OCI-M1 (cell line): ENCODE measurements around the gene BICD1.
"Not testable (repeated sequence)": the region's sequence is repeated elsewhere in the genome, so short reads cannot be mapped to it uniquely, and the experiment has no call there.

ENCODE experiments used
- DNase-seq: peaks from one replicate; lab custom pipeline; 2025; lab: John Stamatoyannopoulos, UW

BICD1 gene

DNA sequence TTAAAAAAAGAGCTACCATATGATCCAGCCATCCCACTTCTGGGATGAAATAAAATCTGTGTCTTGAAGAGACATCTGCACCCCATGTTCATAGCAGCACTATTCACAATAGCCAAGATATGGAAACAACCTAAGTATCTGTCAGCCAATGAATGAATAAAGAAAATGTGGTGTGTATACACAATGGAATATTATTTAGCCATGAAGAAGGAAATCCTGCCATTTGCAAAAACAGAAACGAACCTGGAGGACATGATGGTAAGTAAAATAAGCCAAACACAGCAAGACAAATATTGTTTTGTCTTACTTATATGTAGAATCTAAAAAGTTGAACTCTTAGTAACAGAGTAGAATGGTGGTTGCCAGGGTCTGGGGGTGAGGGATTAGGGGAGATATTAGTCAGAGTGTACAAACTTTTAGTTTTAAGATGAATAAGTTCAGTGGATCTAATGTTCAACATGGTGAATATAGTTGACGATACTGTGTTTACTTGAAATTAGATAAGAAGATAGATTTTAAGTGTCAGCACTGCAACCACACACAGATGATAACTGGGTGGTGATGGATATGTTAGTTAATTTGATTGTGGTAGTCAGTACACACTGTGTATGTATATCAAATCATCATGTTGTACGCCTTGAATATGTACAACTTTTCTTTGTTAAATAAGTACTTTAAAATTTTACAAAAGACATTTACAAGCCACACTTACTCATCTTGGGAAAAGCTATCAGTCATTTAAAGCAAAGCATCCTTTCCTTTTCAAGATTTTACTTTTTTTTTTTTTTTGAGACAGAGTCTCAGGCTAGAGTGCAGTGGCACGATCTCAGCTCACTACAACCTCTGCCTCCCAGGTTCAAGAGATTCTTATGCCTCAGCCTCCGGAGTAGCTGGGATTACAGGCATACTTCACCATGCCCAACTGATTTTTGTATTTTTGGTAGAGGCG, 89.9 kb downstream of the BICD1 start:
- no peak for DNase-seq

DNA sequence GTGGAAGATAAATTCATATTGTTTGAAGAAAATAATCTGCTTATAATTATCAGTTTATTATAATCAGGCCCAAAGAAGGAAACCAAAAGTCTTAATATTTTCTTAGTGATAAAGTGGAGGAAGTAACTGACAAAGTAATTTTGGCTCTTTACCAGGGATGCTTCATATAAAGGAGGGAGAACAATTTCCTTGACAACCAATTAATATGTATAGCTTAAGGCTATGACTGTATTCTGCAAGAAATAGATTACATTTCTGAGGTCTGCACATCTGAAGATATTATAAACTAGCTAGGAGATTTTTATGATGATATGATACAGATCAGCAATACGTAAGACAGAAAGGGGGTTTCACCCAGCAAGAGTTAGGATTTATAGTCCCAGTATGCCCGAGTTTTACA, 90.8 kb downstream of the BICD1 start:
- no peak for DNase-seq

DNA sequence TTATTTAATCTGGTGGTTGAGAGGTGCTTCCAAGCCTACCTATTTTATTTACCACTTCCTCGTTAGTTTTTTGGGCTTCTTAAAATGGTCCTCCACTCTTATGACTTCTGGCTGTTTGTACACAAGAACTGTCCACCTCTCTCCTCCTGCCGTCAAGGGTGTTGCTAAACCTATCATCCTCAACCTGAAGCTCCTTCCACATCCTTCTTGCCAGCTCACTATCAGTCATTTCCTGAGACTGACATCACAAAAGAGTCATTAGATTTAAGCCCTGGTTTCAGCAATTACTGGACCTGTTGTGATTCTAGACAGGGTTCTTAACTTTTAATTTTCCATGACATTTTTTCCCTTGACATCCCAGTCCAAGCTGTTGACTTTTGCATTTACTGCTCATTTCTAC, 91.9 kb downstream of the BICD1 start:
- no peak for DNase-seq

DNA sequence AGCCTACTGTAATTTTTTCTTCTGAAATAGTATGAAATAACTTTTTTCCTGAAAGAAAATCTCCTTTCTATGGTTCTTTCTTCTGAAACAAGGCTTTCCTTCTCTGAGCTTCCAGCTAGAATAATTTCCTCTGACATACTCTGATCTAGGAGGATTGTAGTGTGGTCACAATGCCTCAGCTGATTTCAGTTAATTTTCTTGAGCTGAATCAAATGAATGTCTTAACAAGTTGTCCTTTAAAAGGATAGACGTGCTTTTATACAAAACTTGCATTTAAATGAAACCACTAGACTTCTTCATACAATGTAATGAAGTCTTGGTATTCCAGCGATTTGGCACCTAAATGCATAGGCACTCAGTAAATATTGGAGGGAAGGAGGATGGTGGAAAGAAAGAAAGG, 94.4 kb downstream of the BICD1 start:
- no peak for DNase-seq

DNA sequence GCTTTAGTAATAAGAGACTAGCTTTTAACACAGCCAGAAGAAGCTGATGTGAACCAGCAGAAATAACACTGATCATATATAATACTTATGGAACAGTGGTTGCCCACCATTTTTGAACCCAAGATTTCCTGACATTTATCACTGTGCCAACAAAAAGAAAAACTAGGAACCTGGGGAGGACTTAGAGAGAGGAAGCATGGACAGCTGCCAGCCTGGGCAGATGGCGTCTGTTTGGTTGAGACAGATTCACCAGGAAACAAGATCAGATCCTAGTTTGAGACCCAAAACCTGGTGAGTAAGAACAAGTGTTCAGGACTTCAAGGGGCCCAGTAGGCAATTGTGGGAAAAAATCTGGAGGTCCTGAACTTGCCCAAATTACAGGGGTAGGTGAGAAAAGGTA, 95.3 kb downstream of the BICD1 start:
- no peak for DNase-seq

DNA sequence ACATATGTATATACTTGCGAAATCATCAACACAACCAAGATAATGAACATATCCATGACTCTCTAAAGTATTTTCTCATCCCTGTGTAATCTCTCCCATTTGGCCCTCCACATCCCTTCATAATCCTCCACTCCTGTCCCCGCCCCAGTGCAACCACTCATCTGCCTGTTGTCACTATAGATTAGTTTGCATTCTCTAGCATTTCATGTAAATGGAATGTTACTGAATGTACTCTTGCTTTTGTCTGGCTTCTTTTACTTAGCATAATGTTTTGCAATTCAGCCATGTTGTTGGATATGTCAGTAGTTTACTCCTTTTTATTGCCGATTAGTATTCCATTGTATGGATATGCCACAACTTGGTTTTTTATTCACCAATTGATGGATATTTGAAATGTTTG, 99.1 kb downstream of the BICD1 start:
- DNase-seq: no peak

DNA sequence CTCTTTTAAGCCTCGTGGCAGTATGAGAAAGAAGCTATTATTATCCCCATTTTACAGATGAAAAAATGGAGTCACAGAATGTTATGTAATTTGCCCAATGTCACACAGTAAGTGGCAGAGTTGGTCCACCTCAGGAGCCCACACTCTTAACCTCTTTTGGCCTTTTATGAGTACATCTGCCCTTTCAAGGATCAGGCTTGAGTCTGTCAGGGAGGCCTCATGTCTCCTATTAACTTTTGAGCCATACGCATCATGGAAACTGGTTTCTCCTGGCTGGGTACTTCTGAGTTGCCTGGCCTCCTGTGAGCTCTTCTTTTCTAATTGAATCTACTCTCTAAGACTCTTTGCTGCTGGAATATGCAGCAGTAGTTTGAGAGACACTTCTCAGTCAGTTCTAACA, 101.7 kb downstream of the BICD1 start:
- DNase-seq: no peak

DNA sequence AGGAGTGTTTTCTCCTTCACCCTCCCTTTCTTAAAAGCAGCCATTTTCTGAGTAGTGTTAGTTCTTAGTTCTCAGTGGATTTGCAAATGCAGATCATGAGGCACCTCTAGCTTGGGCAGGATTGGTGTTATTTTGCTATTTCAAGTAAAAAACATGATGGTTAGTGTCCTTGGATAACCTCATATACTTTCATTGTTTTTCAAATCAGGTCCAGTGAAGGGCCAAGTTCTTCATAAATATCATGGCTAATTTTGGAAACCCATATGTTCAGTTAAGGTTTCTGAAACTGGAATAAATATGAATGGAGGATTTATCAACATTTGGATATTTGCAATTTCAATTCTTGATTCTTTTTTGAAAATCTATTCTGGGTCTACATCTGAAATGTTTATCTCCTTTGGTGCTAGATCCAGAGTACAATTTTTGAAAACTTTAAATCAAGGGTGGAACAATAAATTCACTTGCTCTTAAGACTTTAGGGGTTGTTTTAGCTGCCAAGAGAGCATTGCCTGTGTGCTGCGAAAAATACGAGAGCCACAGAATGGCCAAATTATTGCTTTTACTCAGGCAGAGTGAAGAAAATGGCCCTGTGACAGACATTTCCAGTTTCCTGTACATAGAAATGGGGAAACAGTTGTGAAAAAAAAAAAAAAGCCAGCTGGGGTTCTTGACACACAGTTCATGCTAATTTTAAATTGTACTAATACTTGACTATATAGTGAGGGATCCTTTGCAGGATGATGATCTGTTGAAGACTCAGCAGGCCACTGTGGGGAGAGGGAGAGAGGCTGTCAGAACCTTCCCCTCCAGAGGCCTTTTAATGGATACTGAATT, 104.6 kb downstream of the BICD1 start:
- no peak for DNase-seq

DNA sequence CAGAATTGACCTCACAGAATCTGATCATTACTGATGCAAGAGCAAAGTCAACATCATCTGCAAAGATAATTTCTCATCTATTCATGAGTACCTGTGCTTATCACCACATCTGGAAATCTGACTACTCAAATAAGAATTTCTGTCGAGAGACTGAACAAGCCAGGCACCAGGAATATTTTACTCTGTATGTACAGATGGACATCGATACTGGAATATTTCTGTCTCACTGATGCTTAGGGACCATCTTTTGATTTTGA, 105.2 kb downstream of the BICD1 start:
- DNase-seq: no peak

DNA sequence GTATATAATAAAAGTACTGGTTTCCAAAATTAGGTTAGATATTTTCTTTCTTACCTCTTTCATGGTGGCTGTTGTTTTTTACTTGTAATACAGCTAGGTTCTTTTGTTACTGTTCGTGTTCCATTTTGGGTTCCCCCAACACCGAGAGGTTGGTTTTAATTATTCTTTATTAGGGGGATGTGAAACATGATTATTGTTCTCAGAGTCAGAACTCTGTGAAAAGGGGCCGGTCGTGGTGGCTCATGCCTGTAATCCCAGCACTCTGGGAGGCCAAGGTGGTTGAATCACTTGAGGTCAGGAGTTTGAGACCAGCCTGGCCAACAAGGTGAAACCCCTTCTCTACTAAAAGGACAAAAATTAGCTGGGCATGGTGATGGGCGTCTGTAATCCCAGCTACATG, 108.1 kb downstream of the BICD1 start:
- no peak for DNase-seq

DNA sequence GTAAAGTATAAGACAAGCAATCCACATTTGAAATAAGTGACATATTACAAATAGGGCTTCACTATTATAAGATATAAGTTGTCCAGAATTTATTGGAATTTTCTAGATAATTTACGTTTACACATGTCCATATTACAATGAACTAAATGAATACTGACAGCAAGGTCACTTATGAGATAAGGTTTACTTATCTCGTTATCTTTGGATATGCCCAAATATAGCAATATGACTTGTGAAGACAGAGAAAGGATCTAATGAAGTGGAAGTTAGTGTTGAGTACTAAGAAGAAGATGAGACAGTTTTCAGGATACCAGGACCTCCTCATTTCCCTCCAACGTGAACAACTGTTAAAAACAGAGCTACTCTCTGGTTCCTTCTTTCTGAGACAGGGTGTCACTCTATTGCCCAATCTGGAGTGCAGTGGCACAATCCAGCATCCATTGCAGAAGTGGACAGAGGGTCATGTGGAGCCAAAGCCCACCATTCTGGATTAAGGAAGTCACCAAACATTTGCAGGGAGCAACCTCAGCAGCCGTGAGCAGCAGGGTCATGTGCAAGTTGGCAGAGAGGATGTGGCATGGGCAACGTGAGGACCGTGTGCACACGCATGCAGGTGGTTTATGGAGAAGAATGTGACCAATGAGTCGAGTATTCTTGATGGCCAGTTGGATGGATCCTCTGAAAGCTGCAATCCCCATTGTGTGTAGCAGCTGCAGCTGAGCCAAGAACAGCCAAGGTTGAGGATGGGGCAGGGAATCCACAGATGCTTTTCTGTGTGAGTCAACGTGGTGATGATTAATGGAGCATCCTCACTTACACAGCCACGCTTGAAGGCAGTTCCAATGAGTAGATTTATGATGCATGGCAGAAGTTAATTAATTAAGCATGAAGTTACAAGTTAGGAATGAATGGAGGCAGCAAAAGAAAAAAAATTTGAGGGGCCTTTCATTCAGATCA, 111.0 kb downstream of the BICD1 start:
- DNase-seq: no peak

DNA sequence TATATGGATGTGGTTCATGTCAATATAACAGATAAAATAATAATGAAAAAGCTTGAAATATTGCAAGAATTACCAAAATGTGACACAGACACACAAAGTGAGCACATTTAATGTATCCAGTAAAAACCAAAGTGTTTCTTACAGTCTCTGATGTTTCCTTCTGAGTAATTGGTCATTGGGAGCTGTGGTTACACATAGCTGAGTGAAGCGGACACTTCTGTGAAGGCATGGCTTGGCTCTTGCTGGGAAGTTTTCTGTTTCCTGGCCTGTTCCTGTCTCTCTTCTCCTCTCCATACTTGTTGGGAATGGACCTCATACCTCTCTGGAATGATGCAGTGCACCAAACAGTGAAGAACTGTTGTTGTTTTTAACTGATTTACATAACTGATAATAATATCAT, 117.3 kb downstream of the BICD1 start:
- no peak for DNase-seq

DNA sequence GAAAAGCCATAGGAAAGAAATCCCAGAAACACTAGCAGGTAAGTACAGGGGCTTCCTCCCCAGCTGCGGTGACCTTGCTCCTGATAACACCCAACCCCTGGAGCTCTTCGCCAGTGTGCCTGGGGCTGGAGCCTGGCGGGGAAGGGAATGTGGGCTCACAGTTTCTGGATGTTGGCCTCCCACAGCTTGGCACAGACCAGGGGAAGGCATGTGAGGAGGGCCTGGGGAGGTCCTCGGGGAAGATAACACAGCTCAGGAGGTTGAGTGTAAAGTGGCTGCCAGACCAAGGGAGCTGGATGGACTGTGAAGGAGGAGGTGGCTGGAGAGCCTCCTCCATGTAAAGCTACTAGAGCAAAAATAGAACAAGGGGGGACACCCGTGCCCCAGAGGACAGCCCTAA, 120.1 kb downstream of the BICD1 start:
- no peak for DNase-seq

DNA sequence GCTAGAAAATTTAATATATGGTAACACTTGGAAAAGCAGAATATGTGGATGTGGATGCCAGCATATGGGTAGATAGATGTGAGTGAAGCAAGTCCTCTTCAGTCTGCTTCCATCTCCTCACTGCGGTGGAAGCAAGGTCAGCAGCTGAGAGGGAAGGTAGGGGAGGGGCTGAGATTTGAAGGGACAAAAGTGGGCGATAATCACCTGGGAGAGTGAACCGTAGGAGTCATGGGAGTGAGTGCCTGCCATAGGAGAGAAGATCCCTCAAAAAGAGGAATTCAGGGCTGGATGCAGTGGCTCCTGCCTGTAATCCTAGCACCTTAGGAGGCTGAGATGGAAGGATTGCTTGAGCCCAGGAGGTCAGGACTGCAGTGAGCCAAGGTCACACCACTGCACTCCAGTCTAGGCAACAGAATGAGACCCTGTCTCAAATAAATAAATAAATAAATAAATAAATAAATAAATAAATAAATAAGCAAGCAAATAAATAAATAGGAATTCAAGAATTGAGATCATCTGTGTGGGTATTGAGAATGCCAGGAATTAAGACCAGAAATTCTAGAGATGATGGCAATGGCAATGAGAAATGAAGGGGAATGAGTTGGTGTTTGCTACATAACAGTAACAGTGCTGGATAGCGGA, 123.4 kb downstream of the BICD1 start:
- DNase-seq: no peak

DNA sequence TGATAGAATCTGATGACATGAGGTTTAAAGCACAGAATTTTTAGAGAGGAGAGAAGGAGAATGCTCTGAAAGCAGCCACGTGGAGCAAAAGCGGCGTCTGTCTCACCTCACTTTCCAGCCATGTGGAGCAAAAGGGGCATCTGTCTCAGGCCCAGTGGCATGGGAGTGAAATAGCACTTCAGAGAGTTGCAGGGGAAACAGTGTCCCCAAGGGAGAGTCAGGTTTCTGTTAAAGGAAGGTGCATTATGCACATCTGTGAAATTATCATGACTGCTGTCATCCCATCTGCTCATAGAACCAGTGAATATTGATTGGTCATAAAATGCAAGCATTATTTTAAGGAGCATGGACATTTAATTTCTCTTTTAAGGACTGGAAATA, 124.0 kb downstream of the BICD1 start:
- no peak for DNase-seq

DNA sequence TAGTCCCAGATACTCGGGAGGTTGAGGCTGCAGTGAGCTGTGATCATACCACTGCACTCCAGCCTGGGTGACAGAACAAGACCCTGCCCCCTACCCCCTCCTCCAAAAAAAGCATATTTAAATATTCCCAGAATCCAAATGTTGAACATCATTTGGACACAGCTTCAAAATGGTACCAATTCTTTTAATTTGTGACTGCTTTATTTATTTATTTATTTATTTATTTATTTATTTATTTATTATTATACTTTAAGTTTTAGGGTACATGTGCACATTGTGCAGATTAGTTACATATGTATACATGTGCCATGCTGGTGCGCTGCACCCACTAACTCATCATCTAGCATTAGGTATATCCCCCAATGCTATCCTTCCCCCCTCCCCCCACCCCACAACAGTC, 124.7 kb downstream of the BICD1 start:
- DNase-seq: not testable (repeated sequence)

DNA sequence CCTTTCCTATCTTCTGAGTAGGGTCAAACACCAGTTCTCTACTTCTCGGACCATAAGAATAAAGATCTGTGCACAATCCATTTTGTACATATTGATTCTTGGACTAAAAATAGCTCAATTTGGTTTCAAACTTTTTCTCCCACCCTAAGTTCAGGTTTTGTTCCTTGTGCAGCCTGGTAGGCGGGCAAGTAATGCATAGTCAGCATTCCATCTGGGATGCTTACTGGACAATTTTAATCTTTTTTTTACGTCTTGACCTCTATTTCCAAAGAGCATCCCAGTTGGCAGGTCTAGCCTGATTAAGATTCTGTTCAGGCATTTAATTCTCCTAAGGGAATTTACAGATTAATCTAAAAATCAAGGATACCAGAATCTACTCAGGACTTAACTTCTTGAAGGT, 126.9 kb downstream of the BICD1 start:
- DNase-seq: no peak

DNA sequence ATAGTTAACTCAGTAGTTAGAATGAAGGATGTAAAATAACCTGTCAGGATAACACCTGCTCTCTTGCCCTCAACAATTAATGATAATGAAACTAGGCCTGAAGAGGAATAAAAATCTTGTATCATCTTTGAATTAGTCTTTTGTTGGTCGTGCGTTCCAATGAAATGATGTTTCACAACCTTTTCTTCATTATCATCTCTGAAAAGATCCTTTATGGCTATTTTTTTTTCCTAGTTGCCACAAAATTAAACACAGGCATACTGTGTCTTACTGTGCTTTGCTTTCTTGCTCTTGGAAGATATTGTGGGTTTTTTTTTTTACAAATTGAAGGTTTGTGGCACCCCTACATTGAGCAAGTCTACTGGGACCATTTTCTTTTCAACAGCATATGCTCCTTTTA, 128.6 kb downstream of the BICD1 start:
- no peak for DNase-seq

DNA sequence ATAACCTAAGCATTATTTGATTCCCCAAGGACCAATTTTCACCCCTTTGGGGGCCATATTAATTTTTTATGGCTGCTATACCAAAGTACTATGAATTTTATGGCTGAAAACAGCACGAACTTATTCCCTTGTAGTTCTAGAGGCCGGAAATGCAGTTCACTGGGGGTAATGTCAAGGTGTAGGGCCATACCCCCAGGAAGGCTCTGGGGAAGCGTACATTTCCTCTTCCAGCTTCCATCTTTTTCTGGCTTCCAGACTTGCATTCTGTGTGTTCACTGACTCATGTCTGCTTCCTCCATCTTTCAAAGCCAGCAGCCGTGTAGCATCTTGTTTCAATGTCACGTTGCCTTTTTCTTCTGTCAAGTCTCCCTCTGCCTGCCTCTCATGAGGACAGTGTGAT, 133.5 kb downstream of the BICD1 start:
- DNase-seq: no peak

DNA sequence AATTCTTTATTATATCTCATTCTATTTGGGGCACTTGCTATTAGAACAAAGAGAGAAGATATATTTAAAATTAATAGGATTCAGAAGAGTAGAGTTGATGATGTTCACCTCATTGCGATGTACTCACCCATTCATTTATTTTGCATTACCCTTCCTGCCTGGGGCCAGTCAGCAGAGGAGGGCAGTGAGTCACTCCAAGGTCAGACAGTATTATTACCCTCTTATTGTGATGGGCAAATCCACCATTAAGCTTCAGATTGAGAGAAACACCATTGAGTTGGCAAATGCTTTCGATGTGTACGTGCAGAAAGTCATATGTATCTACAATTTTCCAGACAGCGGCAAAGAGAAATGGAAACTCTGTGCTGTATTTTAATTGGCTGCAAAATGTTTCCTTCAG, 134.2 kb downstream of the BICD1 start:
- no peak for DNase-seq

DNA sequence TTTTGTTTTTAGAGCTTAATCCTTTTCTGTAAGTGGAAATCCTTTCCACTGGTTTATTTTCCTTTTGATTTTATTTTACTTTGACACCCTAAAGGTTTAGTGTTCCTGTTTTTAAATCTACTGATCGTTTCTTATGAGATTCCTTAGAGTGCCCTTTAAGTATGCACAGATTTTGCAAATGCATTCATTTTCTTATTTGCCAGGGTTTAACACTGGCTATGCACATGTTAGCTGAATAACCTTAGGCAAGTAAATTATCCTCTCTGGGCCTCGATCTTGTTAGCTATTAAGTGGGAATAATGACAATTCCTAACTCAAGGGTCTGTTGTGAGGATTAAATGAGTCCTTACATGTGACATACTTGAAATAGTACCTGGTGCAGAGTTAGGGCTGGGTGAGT, 136.0 kb downstream of the BICD1 start:
- no peak for DNase-seq
